CD1c-positive myeloid dendritic cell (primary cell): ENCODE data around the gene SELL.
A peak's percentile ranks its signal among the peaks of the same experiment; 100 is the strongest.
"Not testable (repeated sequence)": the region's sequence is repeated elsewhere in the genome, so short reads cannot be mapped to it uniquely, and the experiment has no call there.

Source experiments
- DNase-seq: peaks from one replicate; pipeline ENCODE4 v3.0.0-alpha.2; 2016; ENCODE audit errors: extremely low spot score

Gene SELL

DNA sequence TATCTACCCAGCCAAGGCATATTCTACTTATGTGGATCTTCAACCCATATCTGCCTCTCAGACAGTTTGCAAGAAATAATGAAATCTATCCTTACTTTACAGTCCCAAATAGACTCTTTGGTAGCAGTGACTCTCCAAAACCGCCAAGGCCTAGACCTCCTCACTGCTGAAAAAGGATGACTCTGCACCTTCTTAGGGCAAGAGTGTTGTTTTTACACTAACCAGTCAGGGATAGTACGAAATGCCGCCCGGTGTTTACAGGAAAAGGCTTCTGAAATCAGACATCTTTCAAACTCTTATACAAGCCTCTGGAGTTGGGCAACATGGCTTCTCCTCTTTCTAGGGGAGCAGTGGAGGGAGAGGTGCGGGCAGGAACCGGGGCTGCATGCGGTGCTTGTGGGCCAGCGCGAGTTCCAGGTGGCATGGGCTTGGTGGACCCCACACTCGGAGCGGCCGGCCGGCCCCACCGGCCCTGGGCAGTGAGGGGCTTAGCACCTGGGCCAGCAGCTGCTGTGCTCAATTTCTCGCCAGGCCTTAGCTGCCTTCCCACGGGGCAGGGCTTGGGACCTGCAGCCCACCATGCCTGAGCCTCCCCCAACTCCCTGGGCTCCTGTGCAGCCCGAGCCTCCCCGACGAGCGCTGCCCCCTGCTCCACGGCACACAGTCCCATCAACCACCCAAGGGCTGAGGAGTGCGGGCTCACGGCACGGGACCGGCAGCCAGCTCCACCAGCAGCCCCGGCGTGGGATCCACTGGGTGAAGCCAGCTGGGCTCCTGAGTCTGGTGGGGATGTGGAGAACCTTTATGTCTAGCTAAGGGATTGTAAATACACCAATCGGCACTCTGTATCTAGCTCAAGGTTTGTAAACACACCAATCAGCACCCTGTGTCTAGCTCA is 43.5 kb downstream of the SELL start:
- not testable (repeated sequence) for DNase-seq

GRCh38 chr1:169667227-169667639 is 44.2 kb downstream of the SELL start:
- not testable (repeated sequence) for DNase-seq

GRCh38 chr1:169662680-169663079 is 48.7 kb downstream of the SELL start:
- DNase-seq, result not testable (repeated sequence)

GRCh38 chr1:169661066-169661465 is 50.4 kb downstream of the SELL start:
- not testable (repeated sequence) for DNase-seq

- DNase-seq, result not testable (repeated sequence)
Observed at GRCh38 chr1:169658777-169659176, 52.6 kb downstream of the SELL start.

GRCh38 chr1:169653873-169654272 is 57.5 kb downstream of the SELL start:
- DNase-seq, result no peak

DNA sequence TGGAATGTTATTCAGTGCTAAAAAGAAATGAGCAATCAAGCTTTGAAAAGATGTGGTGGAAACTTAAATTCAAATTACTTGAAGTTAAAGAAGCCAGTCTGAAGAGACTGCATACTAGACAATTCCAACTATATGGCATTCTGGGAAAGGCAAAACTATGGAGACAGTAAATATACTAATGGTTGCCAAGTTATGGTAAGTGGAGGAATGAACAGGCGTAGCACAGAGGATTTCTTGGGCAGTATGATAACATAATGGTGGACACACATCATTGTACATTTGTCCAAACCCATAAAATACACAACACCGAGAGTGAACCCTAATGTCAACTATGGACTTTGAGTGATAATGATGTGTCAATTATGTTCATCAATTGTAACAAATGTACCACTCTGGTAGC is 60.4 kb downstream of the SELL start:
- DNase-seq, result no peak

DNA sequence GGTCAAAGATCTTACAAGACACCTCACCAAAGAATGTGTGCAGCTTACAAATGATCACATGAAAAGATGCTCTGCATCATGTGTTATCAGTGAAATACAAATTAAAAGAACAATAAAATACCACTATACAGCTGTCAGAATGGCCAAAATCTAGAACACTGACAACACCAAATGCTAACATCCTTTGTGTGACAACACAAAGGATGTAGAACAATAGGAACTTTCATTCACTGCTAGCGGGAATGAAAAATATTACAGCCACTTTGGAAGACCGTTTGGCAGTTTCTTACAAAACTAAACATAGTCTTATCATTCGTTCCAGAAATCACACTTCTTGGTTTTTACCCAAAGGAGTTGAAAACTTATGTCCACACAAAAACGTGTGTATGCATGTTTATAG is 60.9 kb downstream of the SELL start:
- no peak for DNase-seq

- peak; percentile 30 for DNase-seq
Observed at GRCh38 chr1:169648709-169649108, 62.7 kb downstream of the SELL start.

DNA sequence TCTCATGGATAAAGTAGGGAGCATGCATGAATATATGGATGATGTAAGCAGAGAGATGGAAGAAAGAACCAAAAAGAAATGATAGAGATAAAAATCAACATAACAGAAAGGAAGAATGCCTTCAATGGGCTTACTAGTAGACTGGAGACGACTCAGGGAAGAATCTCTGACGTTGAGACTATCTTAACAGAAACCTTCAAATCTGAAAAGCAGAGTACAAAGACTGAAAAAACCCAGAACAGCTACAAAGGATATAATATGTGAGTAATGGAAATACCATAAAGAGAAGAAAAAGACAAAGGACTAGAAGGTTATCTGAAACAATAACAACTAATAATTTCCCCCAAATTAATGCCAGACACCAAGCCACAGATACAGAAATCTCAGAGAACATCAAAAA is 63.2 kb downstream of the SELL start:
- no peak for DNase-seq

GRCh38 chr1:169647512-169647911 is 63.9 kb downstream of the SELL start:
- no peak for DNase-seq

DNA sequence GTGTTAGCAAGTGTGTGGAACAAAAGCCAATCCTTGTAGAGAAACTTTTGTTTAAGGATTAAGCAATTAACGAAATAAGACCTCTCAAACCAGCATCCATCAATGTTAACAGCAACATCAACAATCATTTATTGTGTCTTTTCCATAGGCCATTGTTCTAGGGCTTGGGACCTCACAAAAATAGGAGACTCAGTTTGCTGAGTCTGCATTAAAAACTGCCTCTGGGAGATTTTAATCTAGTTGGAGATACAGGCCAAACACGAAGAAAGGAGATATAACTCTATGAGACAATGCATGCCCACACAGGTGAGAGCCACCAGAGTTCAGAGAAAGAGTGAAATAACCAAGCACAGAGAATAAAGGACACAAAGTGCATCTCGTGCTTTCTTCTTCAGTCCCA is 67.1 kb downstream of the SELL start:
- DNase-seq, result no peak
